ENCODE results near the gene EXOC2.

DNA sequence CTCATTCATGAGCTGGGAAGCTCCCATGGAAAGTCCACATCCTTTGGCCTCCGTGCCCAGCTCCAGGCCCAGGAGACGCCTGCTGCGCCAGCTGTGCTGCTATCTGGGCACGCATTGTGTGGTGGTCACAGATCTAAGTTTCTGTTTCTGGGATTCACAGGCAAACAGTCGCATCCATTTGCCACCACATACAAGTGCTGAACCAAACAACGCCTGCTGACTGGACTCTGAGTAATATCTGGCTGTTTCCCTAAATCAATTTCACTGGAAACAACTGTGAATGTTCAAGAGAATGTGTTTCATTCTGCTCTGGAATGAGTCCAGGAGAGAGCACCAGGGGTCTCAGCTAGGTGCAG, 255.9 kb downstream of the EXOC2 start:
- no peak for TF ChIP-seq EZH2 (IDR thresholded peaks at IDR 0.05)
- TF ChIP-seq POLR2AphosphoS5 (IDR thresholded peaks at IDR 0.05; ENCODE audit: borderline replicate concordance, low read depth, low read length), result no peak
- TF ChIP-seq FOXP2 (optimal IDR thresholded peaks at IDR 0.05; ENCODE audit: control extremely low read depth, extremely low read length, insufficient read depth), result no peak

Data from SK-N-MC (cell line).